OCI-LY1 (cell line): ENCODE results near the gene PNLDC1.

Experiments used
- EZH2 ChIP-seq: fragments of 200-600 bp; sonication (generic), shearing (Covaris generic); IDR thresholded peaks from 2 replicates; pipeline ENCODE4 v1.8.0; 2017; ENCODE audit warnings: borderline replicate concordance, mixed run types, mild to moderate bottlenecking, antibody characterized with exemption, low read length, moderate library complexity, mixed read lengths
- TF ChIP-seq, protein P1 (sequence below): fragments of 200-600 bp; sonication (generic), shearing (Covaris generic); IDR thresholded peaks from 2 replicates; pipeline ENCODE4 v1.5.1; 2017; ENCODE audit warnings: mild to moderate bottlenecking, antibody characterized with exemption, low read length, moderate library complexity, mixed read lengths

DNA sequence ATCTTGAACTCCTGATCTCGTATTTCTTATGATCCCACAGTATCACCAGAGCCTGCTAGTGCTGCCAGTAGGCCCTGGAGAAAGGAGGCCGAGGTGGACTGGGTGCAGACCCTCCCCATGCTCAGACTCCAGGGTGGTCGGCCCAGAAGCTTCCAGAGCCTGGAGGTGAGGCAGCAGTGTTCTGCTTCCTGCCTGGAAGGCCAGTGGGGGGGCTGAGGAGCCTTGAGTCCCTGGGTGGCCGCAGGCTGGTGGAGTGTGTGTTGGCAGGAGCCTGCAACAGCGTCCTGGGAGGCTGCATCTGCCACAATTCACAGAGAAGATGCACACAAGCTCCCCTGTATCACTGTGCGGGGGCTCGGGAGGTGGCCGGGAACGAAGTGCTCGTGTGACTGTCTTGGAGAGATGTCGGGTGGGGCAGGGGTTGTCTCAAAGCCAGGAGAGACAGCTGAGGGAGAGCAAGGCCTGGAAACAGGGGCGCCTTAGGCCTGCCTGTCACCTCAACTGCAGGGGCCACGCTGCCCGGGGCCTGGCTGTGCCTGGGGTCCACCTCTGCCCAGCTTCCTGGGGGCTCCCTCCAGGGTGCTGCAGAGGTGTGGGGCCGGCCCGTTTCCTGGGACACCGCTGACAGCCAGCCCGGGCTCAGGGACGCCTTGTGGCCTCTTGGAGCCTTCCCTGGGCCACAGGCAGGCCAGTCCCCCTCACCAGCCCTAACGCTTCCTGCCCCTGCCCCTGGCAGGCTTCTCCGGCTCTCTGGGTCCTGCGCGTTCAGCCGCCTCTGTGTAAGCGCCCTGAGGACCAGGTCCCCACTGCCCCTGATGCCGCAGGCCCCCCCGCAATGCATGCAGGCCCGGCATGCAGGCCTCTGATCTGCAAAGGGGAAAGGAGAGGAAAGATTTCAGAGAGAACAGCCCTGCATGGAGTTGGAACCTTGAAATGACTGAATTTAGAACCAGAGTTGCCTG, 66.5 kb downstream of the PNLDC1 start:
- TF ChIP-seq, protein P1, sequence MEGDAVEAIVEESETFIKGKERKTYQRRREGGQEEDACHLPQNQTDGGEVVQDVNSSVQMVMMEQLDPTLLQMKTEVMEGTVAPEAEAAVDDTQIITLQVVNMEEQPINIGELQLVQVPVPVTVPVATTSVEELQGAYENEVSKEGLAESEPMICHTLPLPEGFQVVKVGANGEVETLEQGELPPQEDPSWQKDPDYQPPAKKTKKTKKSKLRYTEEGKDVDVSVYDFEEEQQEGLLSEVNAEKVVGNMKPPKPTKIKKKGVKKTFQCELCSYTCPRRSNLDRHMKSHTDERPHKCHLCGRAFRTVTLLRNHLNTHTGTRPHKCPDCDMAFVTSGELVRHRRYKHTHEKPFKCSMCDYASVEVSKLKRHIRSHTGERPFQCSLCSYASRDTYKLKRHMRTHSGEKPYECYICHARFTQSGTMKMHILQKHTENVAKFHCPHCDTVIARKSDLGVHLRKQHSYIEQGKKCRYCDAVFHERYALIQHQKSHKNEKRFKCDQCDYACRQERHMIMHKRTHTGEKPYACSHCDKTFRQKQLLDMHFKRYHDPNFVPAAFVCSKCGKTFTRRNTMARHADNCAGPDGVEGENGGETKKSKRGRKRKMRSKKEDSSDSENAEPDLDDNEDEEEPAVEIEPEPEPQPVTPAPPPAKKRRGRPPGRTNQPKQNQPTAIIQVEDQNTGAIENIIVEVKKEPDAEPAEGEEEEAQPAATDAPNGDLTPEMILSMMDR, result no peak
- TF ChIP-seq EZH2, result no peak
